OCI-LY1 (cell line): ENCODE results near the gene OXNAD1.

Experiments used
- CTCF ChIP-seq: fragments of 200-600 bp; sonication (generic), shearing (Covaris generic); IDR thresholded peaks from 2 replicates; pipeline ENCODE4 v1.5.1; 2017; ENCODE audit warnings: mild to moderate bottlenecking, antibody characterized with exemption, low read length, moderate library complexity, mixed read lengths
- EZH2 ChIP-seq: fragments of 200-600 bp; sonication (generic), shearing (Covaris generic); IDR thresholded peaks from 2 replicates; pipeline ENCODE4 v1.8.0; 2017; ENCODE audit warnings: borderline replicate concordance, mixed run types, mild to moderate bottlenecking, antibody characterized with exemption, low read length, moderate library complexity, mixed read lengths

GRCh38 chr3:16309558-16309957 lies 44.5 kb downstream of the OXNAD1 start:
- TF ChIP-seq CTCF (no peak), EZH2 (no peak)
